Coronary artery (tissue), 2 donors: ENCODE measurements around the gene HOXB6.

ENCODE experiments used
- DNase-seq: peaks from one replicate; pipeline ENCODE4 v3.0.0-alpha.2; 2017; ENCODE audit warnings: low spot score
- H3K27ac ChIP-seq, 2 donors: fragments of 200-600 bp; sonication (generic); one replicate each; pipeline ENCODE4 v1.5.1; 2016 to 2019
- H3K4me3 ChIP-seq: fragments of 200-600 bp; sonication (generic); 2 replicates; pipeline ENCODE4 v1.5.1; 2016; ENCODE audit warnings: mild to moderate bottlenecking, moderate library complexity
- TF ChIP-seq, protein P1 (sequence below): fragments of 200-600 bp; sonication (generic); IDR thresholded peaks from one replicate; pipeline ENCODE4 v1.5.1; 2019; ENCODE audit warnings: antibody characterized with exemption

The HOXB6 gene

DNA sequence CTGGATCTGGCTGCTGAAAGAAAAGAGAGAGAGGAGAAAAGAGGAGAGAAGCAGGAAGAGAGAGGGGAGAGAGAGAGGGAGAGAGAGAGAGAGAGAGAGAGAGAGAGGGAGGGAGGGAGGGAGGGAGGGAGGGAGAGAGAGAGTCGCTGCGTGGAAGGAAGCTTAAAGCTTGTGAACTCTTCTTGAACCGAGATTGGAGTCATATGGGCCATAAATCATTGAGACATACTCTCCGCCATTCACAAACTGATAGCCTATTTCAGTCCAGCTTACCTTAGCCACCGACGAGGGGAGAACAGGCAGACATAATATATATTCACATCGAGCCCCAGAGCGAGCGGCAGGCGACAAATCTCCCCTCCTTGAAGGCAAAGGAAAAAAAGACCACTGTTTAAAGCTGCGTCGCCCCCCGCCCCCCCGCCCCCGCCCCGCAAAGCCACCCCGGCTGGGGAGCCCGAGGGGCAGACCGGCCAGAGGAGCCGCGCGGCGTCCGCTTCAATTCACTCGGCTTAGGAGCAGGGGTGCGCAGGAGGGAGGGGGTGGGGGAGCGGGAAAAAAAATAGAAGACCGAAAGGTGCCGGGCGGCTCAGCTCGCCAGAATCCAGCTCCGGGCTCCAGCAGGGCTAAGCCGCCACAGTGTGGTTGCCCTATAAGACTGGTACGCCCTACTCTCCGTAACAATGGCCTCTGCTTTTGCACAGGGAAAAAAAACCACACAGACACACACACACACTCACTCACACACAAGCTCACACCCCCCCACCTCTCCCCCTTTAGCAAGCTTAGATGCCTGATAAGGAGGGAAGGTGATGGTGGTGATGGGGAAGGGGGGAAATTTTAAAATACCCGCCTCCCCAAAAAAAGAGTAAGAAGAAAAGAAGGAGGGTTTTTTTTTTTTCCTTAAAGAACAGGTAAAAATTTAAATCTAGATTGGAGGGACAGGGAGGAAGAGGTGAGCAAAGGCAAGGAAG, 49.2 kb downstream of the HOXB6 start:
- TF ChIP-seq, protein P1, sequence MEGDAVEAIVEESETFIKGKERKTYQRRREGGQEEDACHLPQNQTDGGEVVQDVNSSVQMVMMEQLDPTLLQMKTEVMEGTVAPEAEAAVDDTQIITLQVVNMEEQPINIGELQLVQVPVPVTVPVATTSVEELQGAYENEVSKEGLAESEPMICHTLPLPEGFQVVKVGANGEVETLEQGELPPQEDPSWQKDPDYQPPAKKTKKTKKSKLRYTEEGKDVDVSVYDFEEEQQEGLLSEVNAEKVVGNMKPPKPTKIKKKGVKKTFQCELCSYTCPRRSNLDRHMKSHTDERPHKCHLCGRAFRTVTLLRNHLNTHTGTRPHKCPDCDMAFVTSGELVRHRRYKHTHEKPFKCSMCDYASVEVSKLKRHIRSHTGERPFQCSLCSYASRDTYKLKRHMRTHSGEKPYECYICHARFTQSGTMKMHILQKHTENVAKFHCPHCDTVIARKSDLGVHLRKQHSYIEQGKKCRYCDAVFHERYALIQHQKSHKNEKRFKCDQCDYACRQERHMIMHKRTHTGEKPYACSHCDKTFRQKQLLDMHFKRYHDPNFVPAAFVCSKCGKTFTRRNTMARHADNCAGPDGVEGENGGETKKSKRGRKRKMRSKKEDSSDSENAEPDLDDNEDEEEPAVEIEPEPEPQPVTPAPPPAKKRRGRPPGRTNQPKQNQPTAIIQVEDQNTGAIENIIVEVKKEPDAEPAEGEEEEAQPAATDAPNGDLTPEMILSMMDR: peak; percentile 58
- DNase-seq: no peak
- Histone ChIP-seq H3K4me3 (peak overlapping the region; percentile 73), H3K27ac (peak overlapping the region; percentile 80 to 87)

DNA sequence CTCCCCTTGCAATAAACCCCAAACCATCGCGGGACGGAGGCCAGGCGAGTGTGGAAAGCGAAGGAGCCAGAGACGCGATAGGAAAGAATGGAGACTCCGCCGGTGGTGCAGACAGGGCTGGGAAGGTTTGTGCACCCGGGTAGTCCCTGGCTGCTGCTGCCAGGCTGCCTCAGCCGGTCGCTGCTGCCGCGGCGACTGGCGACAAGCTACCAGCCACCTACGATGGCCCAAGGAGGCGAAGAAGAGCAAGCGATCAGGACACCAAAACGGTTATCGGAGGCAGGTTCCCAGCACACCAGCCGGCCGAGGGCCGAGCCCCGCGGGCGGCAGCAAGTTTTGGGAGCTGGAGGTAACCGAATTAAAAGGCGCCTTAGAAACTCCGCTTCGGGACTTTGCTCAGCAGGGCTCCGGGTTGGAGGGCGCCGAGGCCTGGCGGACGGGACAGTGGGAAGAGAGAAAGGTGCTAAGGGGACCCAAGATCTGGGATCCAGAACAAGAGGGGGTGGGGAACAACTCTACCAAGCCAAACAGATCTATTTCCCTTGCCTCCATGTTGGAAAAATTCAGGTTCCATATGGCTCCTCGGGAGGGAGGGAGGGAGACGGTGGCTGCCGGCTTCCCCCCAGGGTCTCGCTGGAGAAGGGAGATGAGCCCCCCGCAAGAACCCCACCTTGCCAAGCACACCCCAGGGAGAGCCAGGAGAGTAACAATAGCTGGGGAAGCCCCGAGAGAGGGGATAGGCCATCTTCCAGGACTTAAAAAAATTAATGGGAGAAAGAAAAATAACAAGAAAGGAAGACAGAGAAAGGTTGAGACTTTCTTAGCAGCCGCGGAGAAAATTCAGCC, 50.2 kb downstream of the HOXB6 start:
- Histone ChIP-seq H3K27ac (peak overlapping the region; percentile 80 to 87), H3K4me3 (peak overlapping the region; percentile 73)
- DNase-seq: no peak
- TF ChIP-seq, protein P1: no peak

DNA sequence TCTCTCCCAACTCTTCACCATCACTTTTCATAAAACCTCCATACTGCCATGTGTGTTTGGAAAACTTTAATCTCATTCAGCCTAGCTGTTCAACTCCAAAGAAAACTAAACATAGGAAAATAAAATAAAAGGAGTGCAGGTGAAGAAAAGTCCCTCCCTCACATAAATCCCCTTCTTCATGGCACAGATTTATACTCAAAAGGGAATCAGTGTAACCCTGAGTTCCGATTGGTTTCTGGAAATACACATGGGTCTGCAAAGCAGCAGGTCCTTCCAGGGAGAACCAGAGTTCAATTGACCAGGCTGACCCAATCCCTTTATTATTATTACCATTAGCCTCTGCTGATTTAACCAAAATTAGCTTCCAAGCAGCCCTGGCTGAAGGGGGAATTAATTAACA, 51.0 kb downstream of the HOXB6 start:
- peak overlapping the region; percentile 73 for H3K4me3 ChIP-seq
- H3K27ac ChIP-seq: peak overlapping the region; percentile 80 to 87
- TF ChIP-seq, protein P1: no peak
- no peak for DNase-seq

DNA sequence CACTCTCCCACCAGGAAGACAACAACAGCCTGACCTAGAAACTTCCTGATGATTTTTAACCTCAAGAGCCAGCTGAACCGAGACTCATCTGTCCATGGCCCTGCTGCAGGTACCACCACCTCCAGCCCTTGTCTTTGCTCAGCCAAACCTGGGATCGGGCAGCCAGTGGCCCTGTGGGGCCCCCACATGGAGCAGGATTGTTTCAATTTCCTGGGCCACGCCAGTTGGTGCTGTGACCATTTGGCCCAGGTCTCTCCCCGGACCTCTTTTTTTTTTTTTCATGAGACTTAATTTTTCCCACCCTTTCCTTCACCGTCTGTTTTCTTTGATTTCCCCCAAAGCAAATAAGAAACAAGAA, 51.6 kb downstream of the HOXB6 start:
- peak overlapping the region; percentile 36 to 67 for H3K27ac ChIP-seq
- DNase-seq: no peak
- peak overlapping the region; percentile 41 for H3K4me3 ChIP-seq
- TF ChIP-seq, protein P1: no peak

DNA sequence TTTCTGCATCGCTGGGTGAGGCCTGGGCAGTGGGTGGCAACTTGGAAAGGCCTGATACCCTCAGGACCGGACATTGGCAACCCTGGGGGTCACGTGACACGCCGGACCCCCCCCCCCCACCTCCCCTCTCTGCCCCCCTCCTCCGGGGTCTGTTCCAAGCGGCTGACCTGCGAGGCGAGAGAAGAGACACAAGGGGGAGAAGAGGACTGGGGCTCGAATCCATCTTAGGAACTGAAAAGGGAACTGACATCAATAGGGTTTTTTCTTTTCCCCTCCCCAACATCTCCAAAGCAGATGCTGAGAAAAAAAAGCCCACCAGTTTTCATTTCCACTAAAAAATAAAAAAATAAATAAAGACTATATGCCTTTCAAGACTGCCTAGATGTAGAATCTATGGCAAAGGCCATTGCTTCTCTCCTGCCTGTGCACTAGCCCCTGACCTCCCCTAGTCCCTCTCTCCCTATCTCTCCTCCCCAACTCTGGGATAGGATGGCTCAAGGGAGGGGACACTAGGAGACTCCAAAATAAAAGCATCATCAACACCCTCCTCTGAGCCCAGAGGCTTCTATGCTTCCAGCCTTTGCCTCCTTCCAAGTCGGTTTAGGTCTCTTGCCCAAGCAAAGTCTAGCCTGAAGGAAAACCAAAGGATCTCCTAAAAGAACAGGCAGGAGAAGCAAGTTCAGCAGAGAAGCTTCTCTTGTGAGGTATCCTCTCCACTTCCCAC, 52.2 kb downstream of the HOXB6 start:
- H3K4me3 ChIP-seq: peak overlapping the region; percentile 41

More for the DNA sequence above, 52.2 kb downstream of the HOXB6 start:
- peak overlapping the region; percentile 36 to 74 for H3K27ac ChIP-seq
- DNase-seq: no peak
- TF ChIP-seq, protein P1: no peak
